ENCODE measurements around the gene ANKRD18B.
"Not testable (repeated sequence)": the region's sequence is repeated elsewhere in the genome, so short reads cannot be mapped to it uniquely, and the experiment has no call there.

ANKRD18B gene

DNA sequence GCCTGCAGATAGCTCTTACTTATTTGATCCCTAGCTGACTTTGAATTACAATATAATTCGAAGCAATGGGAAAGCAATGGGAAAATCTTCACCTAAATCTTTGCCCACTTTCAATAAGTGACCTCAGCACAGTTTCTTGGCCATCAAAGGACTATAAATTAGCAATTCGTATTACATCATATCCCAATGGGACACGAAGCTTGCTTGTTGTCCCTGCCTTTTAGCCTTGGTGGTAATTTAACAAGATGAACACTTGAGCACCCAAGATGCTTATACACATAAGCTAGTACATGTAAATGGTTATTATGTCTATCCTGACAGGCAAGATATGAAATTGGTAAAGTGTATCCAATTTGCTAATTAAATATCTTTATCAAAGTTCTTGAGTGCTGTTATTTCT, 9.9 kb downstream of the ANKRD18B start:
- not testable (repeated sequence) for ATAC-seq

DNA sequence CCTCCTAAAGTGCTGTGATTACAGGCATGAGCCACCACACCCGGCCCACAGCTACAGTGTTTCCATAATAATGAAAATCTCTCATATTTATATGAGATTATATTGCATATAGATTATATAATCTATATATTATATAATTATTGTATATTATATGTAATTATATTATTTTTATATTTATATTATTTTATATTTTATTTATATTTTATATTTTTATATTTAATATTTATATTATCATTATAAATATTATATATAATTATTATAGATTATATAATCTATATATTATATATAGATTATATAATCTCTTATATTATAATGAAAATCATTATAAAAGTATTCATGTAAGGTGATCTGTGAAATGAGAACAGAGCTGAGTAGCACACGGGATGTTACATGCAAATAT, 11.5 kb downstream of the ANKRD18B start:
- ATAC-seq: no peak
- no peak for DNase-seq

More for the DNA sequence above, 9.9 kb downstream of the ANKRD18B start:
- DNase-seq: not testable (repeated sequence)

DNA sequence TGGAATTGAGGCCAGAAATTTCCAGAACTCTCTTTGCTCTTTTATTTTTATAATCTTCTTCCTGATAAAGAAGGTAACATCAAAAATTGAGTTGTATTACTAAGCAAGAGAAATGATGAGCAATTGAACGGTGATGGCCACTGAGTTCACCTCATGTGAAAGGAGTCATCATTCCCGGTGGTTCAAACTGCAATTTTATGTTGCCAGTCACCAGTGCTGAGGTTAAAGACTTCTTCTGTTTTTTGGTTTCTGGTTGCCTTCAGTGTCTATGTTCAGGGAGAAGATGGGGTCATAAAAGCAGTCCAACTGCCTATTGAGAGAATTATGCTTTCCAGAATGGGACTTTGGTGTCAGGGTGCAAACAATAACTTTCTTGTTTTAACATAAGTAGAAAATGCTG, 19.4 kb downstream of the ANKRD18B start:
- ATAC-seq, DNase-seq: not testable (repeated sequence)

DNA sequence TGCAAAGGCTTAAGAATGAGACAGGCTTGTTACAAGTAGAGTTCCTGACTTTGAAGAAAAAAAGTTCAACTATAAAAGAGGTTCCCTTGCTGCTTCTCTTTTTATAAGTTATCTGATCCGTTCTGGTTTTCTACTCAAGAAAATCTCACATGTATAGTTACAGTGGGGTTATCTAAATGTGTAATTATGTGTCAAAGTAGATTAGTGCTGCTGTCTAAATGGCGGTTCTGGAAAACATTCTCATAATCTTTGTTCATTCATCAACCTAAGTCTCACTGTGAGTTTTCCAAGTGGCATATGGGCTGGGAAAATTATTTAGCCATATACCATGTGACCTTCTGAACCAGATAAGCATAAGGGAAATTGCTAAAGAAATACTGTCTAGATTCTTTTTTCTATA, 21.7 kb downstream of the ANKRD18B start:
- not testable (repeated sequence) for ATAC-seq, DNase-seq

DNA sequence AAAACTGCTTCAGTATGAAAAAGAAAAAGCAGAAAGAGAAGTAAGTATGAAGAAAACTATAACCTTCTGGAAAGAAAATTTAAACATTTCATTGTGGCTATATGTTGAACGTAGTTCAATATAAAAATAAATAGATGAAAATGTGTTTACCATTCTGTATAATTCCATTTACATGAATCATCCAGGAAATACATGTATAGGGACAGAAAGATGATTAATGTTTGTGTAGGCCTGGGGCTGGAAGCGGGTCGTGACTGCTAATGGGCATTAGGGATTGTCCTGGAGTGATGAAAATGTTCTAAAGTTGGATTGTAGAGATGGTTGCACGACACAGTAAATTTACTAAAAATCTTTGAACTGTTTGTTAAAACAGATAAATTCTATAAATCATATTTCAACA, 24.8 kb downstream of the ANKRD18B start:
- not testable (repeated sequence) for ATAC-seq, DNase-seq

DNA sequence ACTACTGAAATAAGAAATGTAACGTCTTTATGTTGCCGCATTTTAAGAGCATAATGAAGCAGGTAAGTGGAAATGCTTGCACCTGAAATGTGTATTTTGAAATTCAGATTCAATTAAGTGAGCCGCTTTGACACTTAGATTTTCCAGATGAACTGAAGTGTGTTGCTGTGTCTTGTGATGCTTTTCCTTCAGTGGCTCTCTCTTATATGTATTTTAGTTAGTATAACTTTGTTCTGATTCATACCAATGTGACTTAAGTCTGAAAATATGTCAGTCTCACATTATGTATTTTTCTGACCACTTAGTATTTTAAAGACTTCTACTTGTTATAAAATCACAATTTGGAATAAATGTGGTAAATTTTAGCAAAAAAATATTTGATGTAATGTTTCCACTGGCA, 25.4 kb downstream of the ANKRD18B start:
- ATAC-seq, DNase-seq: not testable (repeated sequence)

DNA sequence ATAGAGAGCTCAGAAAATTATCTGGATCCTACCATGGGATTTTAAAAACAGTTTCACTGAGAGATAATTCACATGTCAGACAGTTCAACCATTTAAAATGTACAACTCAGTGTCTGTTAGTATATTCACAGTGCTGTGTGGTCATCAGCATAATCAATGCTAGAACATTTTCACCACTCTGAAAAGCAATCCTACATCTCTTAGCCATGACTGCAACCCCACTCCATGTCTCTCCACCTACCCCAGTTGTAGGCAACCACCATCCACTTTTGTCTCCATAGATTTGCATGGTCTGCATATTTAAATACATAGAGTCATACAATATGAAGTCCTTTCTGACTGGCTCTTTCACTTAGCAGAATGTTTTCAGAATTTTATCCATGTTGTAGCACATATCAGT, 27.1 kb downstream of the ANKRD18B start:
- not testable (repeated sequence) for ATAC-seq, DNase-seq

DNA sequence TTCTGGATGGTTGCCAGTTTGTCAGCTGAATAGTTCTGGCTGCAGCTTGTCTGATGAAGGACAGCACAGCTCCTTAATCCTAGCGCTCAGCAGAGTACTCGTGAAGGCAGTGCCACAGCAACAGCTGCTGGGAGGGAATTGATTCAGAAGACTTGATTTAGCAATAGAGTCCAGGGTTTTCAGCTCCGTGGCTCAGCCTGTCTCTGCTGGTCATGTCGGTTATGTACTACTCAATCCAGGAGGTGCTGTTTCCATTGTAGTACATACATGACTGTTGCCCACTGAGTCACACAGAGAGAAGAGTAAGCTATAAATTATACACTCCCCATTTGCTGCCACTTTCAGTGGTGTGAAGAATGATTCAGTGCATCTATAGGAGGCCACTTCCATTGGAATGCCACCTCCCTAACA, 28.3 kb downstream of the ANKRD18B start:
- not testable (repeated sequence) for DNase-seq
- peak; percentile 65 for ATAC-seq

DNA sequence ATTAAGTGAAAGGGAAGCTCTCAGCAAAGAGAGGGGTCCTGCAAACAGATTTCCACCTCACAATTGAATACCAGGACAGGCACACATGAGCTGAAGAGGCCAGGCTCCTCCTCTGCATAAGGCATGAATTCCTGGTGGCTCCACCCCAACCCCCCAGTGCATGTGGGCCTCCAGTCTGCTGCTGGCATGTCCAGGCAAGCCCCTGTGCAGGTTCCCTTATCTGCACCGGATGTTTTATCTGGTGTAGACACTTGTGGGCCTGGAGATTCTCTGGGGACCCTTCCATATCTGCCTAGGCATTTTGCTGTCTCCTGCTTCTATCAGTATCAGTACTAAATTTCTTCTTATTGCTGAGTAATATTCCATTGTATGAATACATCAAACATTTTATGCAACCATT, 36.2 kb downstream of the ANKRD18B start:
- DNase-seq, ATAC-seq: not testable (repeated sequence)

DNA sequence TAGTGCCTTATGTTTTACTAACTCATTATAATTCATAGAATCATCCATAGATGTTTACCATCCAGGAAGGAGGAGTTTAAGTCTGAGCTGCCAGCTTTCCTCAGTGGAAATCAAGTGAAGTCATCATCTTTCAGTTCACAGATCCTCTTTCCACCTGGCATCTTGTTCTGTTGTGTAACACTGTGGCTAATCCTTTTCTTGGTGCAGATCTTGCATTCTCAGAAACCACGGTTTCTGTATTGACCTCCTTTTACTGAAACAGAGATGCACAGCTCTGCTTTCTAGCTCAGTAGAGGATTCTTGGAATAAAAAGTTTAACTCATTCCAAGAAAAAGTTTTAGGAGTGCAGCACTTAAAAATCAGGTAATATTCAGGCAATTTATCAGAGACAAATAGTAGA, 38.1 kb downstream of the ANKRD18B start:
- ATAC-seq, DNase-seq: not testable (repeated sequence)

DNA sequence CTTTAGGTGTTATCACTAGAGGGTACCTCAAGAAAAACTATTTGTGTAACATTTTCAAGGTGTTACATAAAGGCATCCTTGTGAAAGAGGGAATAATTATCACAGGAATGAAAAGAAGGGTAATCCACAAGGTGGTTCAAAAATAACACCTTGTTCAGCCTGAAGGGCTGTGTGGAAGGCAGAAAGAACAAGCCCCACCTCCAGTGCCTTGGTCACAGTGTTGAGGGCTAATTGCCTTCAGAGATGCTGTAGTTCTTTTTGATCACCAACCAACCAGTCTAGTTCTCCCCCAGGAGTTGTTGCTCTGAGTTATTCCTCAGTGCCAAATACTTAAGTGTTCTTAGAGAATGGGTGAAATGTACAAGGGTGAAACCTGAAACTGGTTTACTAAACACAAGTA, 43.7 kb downstream of the ANKRD18B start:
- not testable (repeated sequence) for DNase-seq, ATAC-seq

DNA sequence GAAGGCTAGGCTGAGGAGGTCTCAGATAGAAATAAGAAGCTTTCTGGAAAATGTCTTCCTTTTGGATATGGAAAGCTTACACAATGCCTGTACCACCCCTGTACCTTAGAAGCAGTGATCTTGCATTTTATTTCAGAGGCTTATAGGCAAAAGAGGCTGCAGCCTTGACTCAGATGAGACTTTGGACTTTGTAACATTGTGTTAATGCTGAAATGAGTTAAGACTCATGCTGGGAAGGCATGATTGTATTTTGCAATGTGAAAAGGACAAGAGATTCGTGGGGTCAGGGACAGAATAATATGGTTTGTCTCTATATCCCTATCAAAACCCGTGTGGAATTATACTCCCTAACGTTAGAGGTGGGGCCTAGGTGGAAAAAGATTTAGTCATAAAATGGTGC, 53.7 kb downstream of the ANKRD18B start:
- not testable (repeated sequence) for ATAC-seq, DNase-seq

DNA sequence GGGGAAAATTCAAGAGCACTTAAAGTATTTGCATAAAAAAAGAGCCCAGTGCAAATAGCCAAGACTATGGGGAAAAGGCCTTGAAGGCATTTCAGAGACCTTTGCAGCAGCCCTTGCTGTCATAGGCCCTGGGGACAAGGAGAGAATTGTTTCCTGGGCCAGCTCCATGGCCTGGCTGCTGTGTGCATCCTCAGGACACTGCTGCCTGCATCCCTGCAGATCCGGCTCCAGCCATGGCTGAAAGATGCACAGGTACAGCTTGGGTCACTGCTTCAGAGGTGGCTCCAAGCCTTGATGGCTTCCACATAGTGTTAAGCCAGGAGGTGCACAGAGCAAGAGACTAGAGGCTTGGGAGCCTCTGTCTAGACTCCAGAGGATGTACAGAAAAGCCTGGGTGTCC, 55.9 kb downstream of the ANKRD18B start:
- not testable (repeated sequence) for DNase-seq, ATAC-seq

DNA sequence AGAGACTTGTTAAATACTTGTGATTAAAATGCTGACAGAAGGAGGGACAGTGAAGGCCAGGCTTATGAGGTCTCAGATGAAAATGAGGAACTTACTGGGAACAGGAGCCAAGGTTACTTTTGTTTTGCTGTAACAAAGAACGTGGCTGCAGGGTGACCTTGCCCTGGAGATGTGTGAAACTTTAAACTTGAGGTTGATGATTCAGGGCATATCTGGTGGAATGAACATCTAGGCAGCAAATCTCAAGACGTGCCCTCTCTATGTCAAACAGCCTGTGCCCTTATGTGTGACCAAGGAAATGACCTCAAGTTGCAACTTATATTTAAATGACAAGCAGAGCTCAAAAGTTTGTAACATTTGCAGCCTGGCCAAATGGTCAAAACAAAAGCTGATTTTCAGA, 58.6 kb downstream of the ANKRD18B start:
- DNase-seq, ATAC-seq: not testable (repeated sequence)

DNA sequence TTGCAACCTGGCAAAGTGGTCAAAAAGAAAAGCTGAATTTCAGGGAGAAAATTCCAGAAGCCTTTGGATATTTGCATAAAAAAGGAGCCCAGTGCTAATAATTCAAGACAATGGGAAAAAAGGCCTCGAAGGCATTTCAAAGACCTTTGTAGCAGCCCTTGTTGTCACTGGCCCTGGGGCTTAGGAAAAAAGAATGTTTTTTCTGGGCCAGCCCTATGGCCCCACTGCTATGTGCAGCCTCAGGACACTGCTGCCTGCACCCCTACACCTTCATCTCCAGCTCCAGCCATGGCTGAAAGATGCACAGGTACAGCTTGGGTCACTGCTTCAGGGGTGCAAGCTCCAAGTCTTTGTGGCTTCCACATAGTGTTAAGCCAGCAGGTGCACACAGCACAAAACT, 62.1 kb downstream of the ANKRD18B start:
- DNase-seq: not testable (repeated sequence)

DNA sequence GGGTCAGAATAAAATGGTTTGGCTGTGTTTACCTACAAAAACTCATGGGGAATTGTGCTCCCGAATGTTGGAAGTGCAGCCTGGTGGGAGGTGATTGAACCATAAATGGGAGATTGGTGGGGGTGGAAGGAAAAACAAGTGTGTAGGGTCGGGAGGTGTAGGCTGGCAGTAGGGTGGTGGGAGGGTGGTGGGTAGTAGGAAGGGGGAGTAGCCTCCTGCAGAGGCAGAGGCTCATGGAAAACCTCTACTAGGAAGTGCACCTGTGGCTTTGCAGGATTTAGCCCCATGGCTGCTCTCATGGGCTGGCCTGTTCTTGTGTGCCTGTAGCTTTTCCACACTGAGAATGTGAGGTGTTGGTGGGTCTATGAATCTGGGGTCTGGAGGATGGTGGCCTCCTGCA, 63.7 kb downstream of the ANKRD18B start:
- not testable (repeated sequence) for ATAC-seq, DNase-seq

More for the DNA sequence above, 62.1 kb downstream of the ANKRD18B start:
- ATAC-seq: not testable (repeated sequence)

DNA sequence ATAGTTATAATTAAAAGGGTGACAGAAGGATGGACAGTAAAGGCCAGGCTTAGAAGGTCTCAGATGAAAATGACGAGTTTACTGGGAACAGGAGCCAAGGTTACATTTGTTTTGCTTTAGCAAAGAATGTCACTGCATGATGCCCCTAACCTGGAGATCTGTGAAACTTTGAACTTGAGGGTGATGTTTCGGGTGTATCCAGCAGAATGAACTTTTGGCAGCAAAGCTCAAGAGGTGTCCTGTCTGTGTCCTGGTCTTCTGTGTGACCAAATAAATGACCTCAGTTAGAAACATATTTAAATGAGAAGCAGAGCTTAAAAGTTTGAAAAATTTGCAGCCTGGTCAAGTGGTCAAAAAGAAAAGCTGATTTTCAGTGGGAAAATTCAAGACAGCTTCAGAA, 64.8 kb downstream of the ANKRD18B start:
- DNase-seq, ATAC-seq: not testable (repeated sequence)

DNA sequence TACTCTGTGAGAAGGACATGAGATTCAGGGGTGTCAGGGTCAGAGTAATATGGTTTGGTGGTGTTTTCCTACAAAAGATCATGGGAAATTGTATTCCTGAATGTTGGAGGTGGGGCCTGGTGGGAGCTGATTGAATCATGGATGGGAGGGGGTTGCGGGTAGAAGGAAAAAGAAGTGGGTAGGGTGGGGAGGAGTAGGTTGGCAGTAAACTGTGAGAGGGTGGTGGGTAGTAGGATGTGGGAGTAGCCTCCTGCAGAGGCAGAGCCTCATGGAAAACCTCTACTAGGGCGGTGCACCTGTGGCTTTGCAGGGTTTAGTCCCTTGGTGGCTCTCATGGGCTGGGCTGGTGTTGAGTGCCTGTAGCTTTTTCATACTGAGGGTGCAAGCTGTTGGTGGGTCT, 66.8 kb downstream of the ANKRD18B start:
- ATAC-seq, DNase-seq: not testable (repeated sequence)

DNA sequence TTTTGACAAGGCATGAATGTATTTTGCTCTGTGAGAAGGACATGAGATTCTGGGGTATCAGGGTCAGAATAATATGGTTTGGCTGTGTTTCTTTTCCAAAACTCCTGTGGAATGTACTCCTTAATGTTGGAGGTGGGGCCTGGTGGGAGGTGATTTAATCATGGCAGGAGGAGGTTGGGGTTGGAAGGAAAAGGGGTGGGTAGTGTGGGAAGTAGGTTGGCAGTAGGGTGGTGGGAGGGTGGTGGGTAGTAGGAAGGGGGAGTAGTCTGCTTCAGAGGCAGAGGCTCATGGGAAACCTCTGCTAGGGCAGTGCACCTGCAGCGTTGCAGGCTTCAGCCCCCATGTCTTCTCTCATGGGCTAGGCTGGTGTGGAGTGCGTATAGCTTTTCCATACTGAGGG, 72.9 kb downstream of the ANKRD18B start:
- ATAC-seq, DNase-seq: not testable (repeated sequence)

DNA sequence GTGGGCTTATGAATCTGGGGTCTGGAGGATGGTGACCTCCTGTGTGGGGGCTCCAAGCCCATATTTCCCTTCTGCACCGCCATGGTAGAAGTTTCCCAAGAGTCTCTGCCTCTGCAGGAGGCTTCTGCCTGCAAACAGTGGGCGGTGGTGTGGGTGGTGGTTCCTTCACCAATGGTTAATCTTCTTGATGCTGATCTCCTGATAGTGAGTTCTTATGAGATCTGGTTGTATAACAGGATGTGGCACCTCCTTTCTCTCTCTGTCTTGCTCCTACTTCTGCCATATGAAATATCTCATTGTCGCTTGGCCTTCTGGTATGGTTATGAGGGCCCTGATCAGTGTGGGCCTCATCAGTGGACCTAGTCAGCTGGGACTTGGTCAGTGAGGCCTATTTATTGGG, 73.3 kb downstream of the ANKRD18B start:
- ATAC-seq, DNase-seq: not testable (repeated sequence)

DNA sequence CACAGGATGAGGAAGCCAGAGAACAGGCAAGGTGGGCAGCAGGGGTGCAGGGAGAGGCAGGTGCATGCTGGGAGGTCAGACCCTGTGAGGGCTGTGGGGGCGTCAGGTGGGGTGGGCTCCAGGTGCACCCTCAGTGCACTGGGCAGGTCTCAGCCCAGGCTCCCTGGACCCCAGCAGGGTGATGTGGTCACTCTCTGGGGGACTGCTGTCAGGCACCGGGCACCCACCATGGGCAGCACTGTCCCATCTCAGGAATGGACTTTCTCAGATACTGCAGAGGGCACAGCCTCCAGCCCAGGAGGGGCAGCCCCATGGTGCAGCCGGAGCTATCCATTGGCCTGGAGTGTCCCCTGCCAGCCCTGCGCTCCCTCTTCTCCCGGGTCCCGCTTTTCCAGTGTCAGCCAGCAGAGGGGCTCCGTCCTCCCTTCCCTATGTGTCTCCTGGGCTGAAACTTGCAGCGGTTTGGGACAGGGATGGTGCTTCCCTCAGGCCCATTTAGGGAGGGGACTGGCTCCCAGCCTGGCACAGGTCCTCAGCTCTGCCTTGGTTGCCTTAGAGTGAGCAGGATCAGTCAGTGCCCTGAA, 74.8 kb downstream of the ANKRD18B start:
- DNase-seq, ATAC-seq: not testable (repeated sequence)

DNA sequence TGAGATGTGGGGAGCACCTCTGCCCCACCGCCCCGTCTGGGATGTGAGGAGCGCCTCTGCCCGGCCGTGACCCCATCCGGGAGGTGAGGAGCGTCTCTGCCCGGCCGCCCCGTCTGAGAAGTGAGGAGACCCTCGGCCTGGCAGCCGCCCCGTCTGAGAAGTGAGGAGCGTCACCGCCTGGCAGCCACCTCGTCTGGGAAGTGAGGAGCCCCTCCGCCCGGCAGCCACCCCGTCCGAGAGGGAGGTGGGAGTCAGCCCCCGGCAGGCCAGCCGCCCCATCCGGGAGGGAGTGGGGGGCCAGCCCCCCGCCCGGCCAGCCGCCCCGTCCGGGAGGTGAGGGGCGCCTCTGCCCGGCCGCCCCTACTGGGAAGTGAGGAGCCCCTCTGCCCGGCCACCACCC, 76.9 kb downstream of the ANKRD18B start:
- not testable (repeated sequence) for DNase-seq, ATAC-seq

DNA sequence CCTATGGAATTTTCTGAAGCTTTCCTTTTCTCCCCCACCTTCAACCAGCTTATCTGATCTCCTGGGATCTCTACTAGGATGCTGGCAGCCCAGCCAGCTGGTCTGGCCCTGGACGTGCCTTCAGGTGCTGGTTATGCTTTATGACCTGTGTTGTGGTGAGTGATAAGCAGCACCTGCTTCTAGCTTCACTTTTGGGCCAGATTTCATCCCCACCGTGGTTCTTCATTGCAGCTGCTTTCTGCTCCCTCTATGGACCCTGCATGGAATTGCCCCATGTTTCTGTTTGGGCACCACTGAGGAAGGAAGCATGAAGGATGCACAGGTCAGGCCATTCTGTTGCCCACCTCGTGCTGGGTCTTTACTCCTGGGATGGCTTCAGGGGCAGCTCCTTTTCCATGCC, 80.2 kb downstream of the ANKRD18B start:
- ATAC-seq, DNase-seq: not testable (repeated sequence)

DNA sequence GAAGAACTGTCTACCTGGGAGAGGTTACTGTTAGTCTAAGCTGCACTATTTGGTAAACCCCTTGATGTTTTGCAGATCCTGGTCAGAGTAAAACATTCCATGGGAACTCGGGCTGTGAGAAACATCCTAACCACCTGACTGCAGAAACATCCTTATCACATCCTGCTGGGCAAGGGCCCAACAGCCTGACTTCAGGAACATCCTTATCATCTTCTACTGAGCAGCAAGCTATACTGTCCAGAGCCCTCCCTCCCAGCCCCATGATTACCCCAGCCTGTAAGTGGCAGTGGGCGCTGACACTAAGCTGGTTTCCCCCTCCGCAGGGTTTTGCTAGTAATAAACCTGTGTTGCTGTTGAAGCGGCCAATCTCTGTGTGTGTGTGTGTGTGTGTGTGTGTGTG, 80.9 kb downstream of the ANKRD18B start:
- not testable (repeated sequence) for ATAC-seq, DNase-seq
